Measurements from ENCODE around the gene TM9SF4. TPM values are rescaled to one million over a fixed set of nuclear protein-coding genes. Genes with fewer than 3 reads are reported as not detected.
A peak's percentile ranks its signal among the peaks of the same experiment; 100 is the strongest.

The TM9SF4 gene
- total RNA-seq, 1 donor from 2014 or later: 29.2 TPM

GRCh38 chr20:32189123-32189410, 79.6 kb downstream of the TM9SF4 start:
- Histone ChIP-seq H3K4me1 (peaks cover 9 to 20% of the 10 kb centered on the region in 2 donors), H3K27ac (no peak overlapping the region), H3K27me3 (no peaks in the 10 kb centered on the region), H3K4me3 (peak overlapping the region in 1 of 2 donors; percentile 82), H3K9me3 (no peaks in the 10 kb centered on the region), H3K36me3 (no peaks in the 10 kb centered on the region)
- TF ChIP-seq, protein P1, sequence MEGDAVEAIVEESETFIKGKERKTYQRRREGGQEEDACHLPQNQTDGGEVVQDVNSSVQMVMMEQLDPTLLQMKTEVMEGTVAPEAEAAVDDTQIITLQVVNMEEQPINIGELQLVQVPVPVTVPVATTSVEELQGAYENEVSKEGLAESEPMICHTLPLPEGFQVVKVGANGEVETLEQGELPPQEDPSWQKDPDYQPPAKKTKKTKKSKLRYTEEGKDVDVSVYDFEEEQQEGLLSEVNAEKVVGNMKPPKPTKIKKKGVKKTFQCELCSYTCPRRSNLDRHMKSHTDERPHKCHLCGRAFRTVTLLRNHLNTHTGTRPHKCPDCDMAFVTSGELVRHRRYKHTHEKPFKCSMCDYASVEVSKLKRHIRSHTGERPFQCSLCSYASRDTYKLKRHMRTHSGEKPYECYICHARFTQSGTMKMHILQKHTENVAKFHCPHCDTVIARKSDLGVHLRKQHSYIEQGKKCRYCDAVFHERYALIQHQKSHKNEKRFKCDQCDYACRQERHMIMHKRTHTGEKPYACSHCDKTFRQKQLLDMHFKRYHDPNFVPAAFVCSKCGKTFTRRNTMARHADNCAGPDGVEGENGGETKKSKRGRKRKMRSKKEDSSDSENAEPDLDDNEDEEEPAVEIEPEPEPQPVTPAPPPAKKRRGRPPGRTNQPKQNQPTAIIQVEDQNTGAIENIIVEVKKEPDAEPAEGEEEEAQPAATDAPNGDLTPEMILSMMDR (IDR thresholded peaks at IDR 0.05): no peak
- no peak for DNase-seq (ENCODE audit: low spot score in 2 of 2)
- intact Hi-C loops (cut with DNase I): no loop called here

GRCh38 chr20:32189691-32190615, 80.4 kb downstream of the TM9SF4 start:
- TF ChIP-seq, protein P1 (IDR thresholded peaks at IDR 0.05): no peak
- Histone ChIP-seq H3K27me3 (no peaks in the 10 kb centered on the region), H3K36me3 (peaks cover 0 to 2% of the 10 kb centered on the region in 2 donors), H3K4me1 (peaks cover 9 to 20% of the 10 kb centered on the region in 2 donors), H3K27ac (peak overlapping the region; percentile 70 to 78), H3K9me3 (no peaks in the 10 kb centered on the region), H3K4me3 (peak overlapping the region; percentile 82 to 84)
- intact Hi-C loops (cut with DNase I): no loop called here
- DNase-seq (ENCODE audit: low spot score in 2 of 2): no peak

- intact Hi-C loops (cut with DNase I): no loop called here
- Histone ChIP-seq H3K27ac (peak overlapping the region; percentile 70 to 78), H3K36me3 (peaks cover 4 to 11% of the 10 kb centered on the region in 2 donors), H3K4me1 (peaks cover 9 to 20% of the 10 kb centered on the region in 2 donors), H3K4me3 (peak overlapping the region; percentile 82 to 84), H3K9me3 (no peaks in the 10 kb centered on the region), H3K27me3 (no peaks in the 10 kb centered on the region)
- no peak for DNase-seq (ENCODE audit: low spot score in 2 of 2)
- TF ChIP-seq, protein P1 (IDR thresholded peaks at IDR 0.05): no peak
Observed at GRCh38 chr20:32190616-32191415, 81.3 kb downstream of the TM9SF4 start.

- intact Hi-C loops (cut with DNase I): no loop called here
- peaks cover 10 to 17% of the 10 kb centered on the region in 2 donors for H3K36me3 ChIP-seq
- TF ChIP-seq, protein P1 (IDR thresholded peaks at IDR 0.05): no peak
- H3K27ac ChIP-seq: no peak overlapping the region
- no peak overlapping the region for H3K4me3 ChIP-seq
- no peak for DNase-seq (ENCODE audit: low spot score in 2 of 2)
- no peaks in the 10 kb centered on the region for H3K27me3 ChIP-seq
- H3K9me3 ChIP-seq: no peaks in the 10 kb centered on the region
- H3K4me1 ChIP-seq: peaks cover 9 to 20% of the 10 kb centered on the region in 2 donors
Observed at GRCh38 chr20:32191422-32191821, 81.9 kb downstream of the TM9SF4 start.

DNA sequence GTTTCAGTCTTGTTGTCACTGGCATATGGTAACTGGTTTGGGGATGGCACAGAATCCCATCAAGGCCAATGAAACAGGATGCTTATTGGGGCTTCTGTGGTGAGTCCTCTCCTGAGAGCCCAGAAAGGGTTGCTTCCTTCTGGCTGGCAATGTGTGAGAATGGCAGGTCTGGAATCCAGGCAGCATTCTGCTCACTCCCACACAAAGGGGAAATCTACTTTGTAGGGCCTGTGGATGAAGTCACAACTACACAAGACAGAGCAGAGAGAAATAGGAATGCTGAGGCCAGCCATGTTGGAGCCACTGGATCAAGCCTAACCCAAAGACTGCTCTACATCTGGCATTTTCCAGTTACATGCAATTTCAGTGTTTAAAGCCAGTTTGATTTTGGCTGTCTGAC, 82.4 kb downstream of the TM9SF4 start:
- no peaks in the 10 kb centered on the region for H3K9me3 ChIP-seq
- peaks cover 14 to 21% of the 10 kb centered on the region in 2 donors for H3K36me3 ChIP-seq
- TF ChIP-seq, protein P1 (IDR thresholded peaks at IDR 0.05): no peak
- H3K27ac ChIP-seq: no peak overlapping the region
- no peaks in the 10 kb centered on the region for H3K27me3 ChIP-seq
- intact Hi-C loops (cut with DNase I): no loop called here
- H3K4me1 ChIP-seq: peaks cover 9 to 20% of the 10 kb centered on the region in 2 donors
- H3K4me3 ChIP-seq: no peak overlapping the region
- DNase-seq (ENCODE audit: low spot score in 2 of 2): no peak
